ENCODE data around the gene PAX8.

GRCh38 chr2:113234721-113235346 lies 43.9 kb downstream of the PAX8 start:
- no peak for TF ChIP-seq CTCF (conservative IDR thresholded peaks at IDR 0.05; ENCODE audit: low read depth in 2 of 2)
- no peak for TF ChIP-seq EZH2phosphoT487 (IDR thresholded peaks at IDR 0.05; ENCODE audit: unreplicated experiment)
- TF ChIP-seq EZH2 (IDR thresholded peaks at IDR 0.05; ENCODE audit: low read depth, unreplicated experiment) = no peak
- no peak for TF ChIP-seq ETS1 (IDR thresholded peaks at IDR 0.05)
- TF ChIP-seq POLR2AphosphoS5 (IDR thresholded peaks at IDR 0.05; ENCODE audit: low read depth) = no peak
- TF ChIP-seq JUNB (IDR thresholded peaks at IDR 0.05; ENCODE audit: unreplicated experiment) = no peak
- no peak for TF ChIP-seq ZNF462 (CRISPR knock-in tag; IDR thresholded peaks at IDR 0.05)
- no peak for TF ChIP-seq CREB1 (CRISPR knock-in tag; IDR thresholded peaks at IDR 0.05; ENCODE audit: low read depth)
- no peak for TF ChIP-seq REST (IDR thresholded peaks at IDR 0.05; ENCODE audit: unreplicated experiment)
- TF ChIP-seq ZNF114 (CRISPR knock-in tag; IDR thresholded peaks at IDR 0.05) = no peak
- no peak for TF ChIP-seq STAT1 (IDR thresholded peaks at IDR 0.05; ENCODE audit: unreplicated experiment)

Measured in GM23338 (cell line).